ENCODE measurements around the gene CNTNAP2.
"Not testable (repeated sequence)": the region's sequence is repeated elsewhere in the genome, so short reads cannot be mapped to it uniquely, and the experiment has no call there.

Gene CNTNAP2

GRCh38 chr7:146248744-146249143 lies 132.1 kb downstream of the CNTNAP2 start:
- H3K36me3 ChIP-seq (ENCODE audit: control insufficient read depth in 2 of 2, insufficient read depth in 1 of 2, low read length in 2 of 2); H3K9me3 ChIP-seq (ENCODE audit: control insufficient read depth, insufficient read depth, low read depth, low read length); CTCF ChIA-PET; H3K4me3 ChIP-seq (ENCODE audit: low read depth, low read length); H3K27ac ChIP-seq (ENCODE audit: extremely low read depth, low read depth, low read length); POLR2A ChIA-PET; H3K4me1 ChIP-seq (ENCODE audit: control insufficient read depth, insufficient read depth, low read length): not testable (repeated sequence)

- H3K36me3 ChIP-seq (ENCODE audit: control insufficient read depth in 2 of 2, insufficient read depth in 1 of 2, low read length in 2 of 2): no peaks in the 10 kb centered on the region
- no peak overlapping the region for H3K27ac ChIP-seq (ENCODE audit: extremely low read depth, low read depth, low read length)
- POLR2A ChIA-PET: no interaction called here
- H3K4me3 ChIP-seq (ENCODE audit: low read depth, low read length): no peak overlapping the region
- H3K4me1 ChIP-seq (ENCODE audit: control insufficient read depth, insufficient read depth, low read length): no peaks in the 10 kb centered on the region
- no peaks in the 10 kb centered on the region for H3K9me3 ChIP-seq (ENCODE audit: control insufficient read depth, insufficient read depth, low read depth, low read length)
- TF ChIP-seq BCL6B (tag by site-specific recombination; IDR thresholded peaks at IDR 0.05): no peak
- TF ChIP-seq ZNF433 (tag by site-specific recombination; IDR thresholded peaks at IDR 0.05; ENCODE audit: low read depth): no peak
- TF ChIP-seq ZNF184 (tag by site-specific recombination; IDR thresholded peaks at IDR 0.05): no peak
- no peak for TF ChIP-seq ZNF701 (tag by site-specific recombination; IDR thresholded peaks at IDR 0.05)
- no peak for TF ChIP-seq ZNF223 (tag by site-specific recombination; IDR thresholded peaks at IDR 0.05)
- no peak for TF ChIP-seq KLF17 (tag by site-specific recombination; IDR thresholded peaks at IDR 0.05)
- TF ChIP-seq ZNF280D (tag by site-specific recombination; IDR thresholded peaks at IDR 0.05): no peak
- no peak for TF ChIP-seq HOXD13 (CRISPR knock-in tag; IDR thresholded peaks at IDR 0.05; ENCODE audit: borderline replicate concordance)
- TF ChIP-seq ZNF350 (tag by site-specific recombination; IDR thresholded peaks at IDR 0.05): no peak
- TF ChIP-seq ZNF140 (tag by site-specific recombination; IDR thresholded peaks at IDR 0.05): no peak
- TF ChIP-seq ZNF521 (tag by site-specific recombination; IDR thresholded peaks at IDR 0.05): no peak
- TF ChIP-seq ZNF366 (tag by site-specific recombination; conservative IDR thresholded peaks at IDR 0.05): no peak
- TF ChIP-seq ZNF677 (tag by site-specific recombination; IDR thresholded peaks at IDR 0.05): no peak
- no peak for TF ChIP-seq ZNF48 (tag by site-specific recombination; IDR thresholded peaks at IDR 0.05)
- TF ChIP-seq ZNF843 (tag by site-specific recombination; IDR thresholded peaks at IDR 0.05): no peak
- TF ChIP-seq HOXC10 (CRISPR knock-in tag; IDR thresholded peaks at IDR 0.05): no peak
- TF ChIP-seq ZBTB49 (tag by site-specific recombination; IDR thresholded peaks at IDR 0.05; ENCODE audit: low read depth): no peak
- CTCF ChIA-PET: no interaction called here
Measured at GRCh38 chr7:146249272-146249671, 132.7 kb downstream of the CNTNAP2 start.
